A549 (cell line): Measurements from ENCODE around the gene RHAG. TPM values are rescaled to one million over a fixed set of nuclear protein-coding genes. Genes with fewer than 3 reads are reported as not detected.

ENCODE experiments used
- ATAC-seq, 2 experiments: fragments of 200-7000 bp in 1 of 2; fragments of >200 bp in 1 of 2; cut with Nextera tagmentation in 1 of 2; cut with Tn5 transposase in 1 of 2; 3 replicates each; pipeline versions ENCODE4 v1.8.0 to v1.9.1; 2018 to 2020; ENCODE audit warnings: mild to moderate bottlenecking in 1 of 2, moderate library complexity in 1 of 2
- CTCF ChIA-PET: fragments of 300-600 bp; sonication (Branson Sonifier 250); formaldehyde crosslinking; extraction: SDS; loops from one replicate; lab custom pipeline; 2021; ENCODE audit warnings: antibody characterized with exemption, inconsistent platforms; lab: Yijun Ruan, JAX
- POLR2A ChIA-PET: fragments of 350-600 bp; formaldehyde crosslinking; extraction: SDS; loops from one replicate; lab custom pipeline; 2021; ENCODE audit warnings: antibody characterized with exemption, inconsistent platforms; lab: Yijun Ruan, JAX
- DNase-seq, 2 experiments: peaks; one replicate each; pipeline versions ENCODE4 v3.0.0 to v3.0.0-alpha.2; 2011 to 2016; ENCODE audit warnings: low read depth in 1 of 2, low spot score in 1 of 2
- FAIRE-seq: peaks from 2 replicates; lab custom pipeline; 2011; peaks lifted over from hg19 to GRCh38; lab: Jason Lieb, UNC
- H3K27ac ChIP-seq, 2 experiments: fragments of >200 bp; sonication (Bioruptor Twin); formaldehyde crosslinking; 3 replicates each; pipeline ENCODE4 v1.5.1; 2016 to 2017
- H3K4me1 ChIP-seq: fragments of >200 bp; sonication (Bioruptor Twin); formaldehyde crosslinking; 3 replicates; pipeline ENCODE4 v1.6.1; 2016
- H3K4me2 ChIP-seq: fragments of >200 bp; sonication (Bioruptor Twin); formaldehyde crosslinking; 3 replicates; pipeline ENCODE4 v1.6.1; 2016
- H3K4me3 ChIP-seq: fragments of >200 bp; sonication (Bioruptor Twin); formaldehyde crosslinking; 3 replicates; pipeline ENCODE4 v1.5.1; 2016
- H3K9me3 ChIP-seq: fragments of >200 bp; sonication (Bioruptor Twin); formaldehyde crosslinking; 3 replicates; pipeline ENCODE4 v1.6.1; 2016
- BHLHE40 ChIP-seq: IDR thresholded peaks from 2 replicates; pipeline ENCODE4 v1.6.1; 2012; ENCODE audit warnings: low read depth, low read length, inconsistent platforms
- EHMT2 ChIP-seq: fragments of 200-600 bp; sonication (generic); IDR thresholded peaks from 2 replicates; pipeline ENCODE4 v1.6.1; 2016; ENCODE audit warnings: antibody characterized with exemption, low read depth, mild to moderate bottlenecking, moderate library complexity
- ESRRA ChIP-seq: fragments of 150-350 bp; IDR thresholded peaks from 2 replicates; pipeline ENCODE4 v1.6.1; 2014; ENCODE audit warnings: mild to moderate bottlenecking, low read length, borderline replicate concordance
- FOSB ChIP-seq: fragments of 250-450 bp; sonication (Bioruptor Pico); IDR thresholded peaks from 2 replicates; pipeline ENCODE4 v1.5.0; 2020; ENCODE audit warnings: mild to moderate bottlenecking, moderate library complexity
- FOXS1 ChIP-seq: fragments of 250-450 bp; sonication (Bioruptor Pico); IDR thresholded peaks from 2 replicates; pipeline ENCODE4 v1.5.0; 2020; ENCODE audit warnings: mild to moderate bottlenecking, moderate library complexity
- HOXA7 ChIP-seq: fragments of 250-450 bp; sonication (Bioruptor Pico); IDR thresholded peaks from 2 replicates; pipeline ENCODE4 v1.5.0; 2020; ENCODE audit warnings: mild to moderate bottlenecking, moderate library complexity
- HOXB5 ChIP-seq: fragments of 250-450 bp; sonication (Bioruptor Pico); IDR thresholded peaks from 2 replicates; pipeline ENCODE4 v1.5.0; 2020; ENCODE audit warnings: mild to moderate bottlenecking, moderate library complexity
- JUN ChIP-seq, 2 experiments: fragments of >200 bp; sonication (Bioruptor Twin); formaldehyde crosslinking; IDR thresholded peaks; 2 replicates in 1 of 2; 3 replicates in 1 of 2; pipeline ENCODE4 v1.6.1; 2016 to 2017
- JUNB ChIP-seq: fragments of >200 bp; sonication (Bioruptor Twin); formaldehyde crosslinking; IDR thresholded peaks from 2 replicates; pipeline ENCODE4 v1.6.1; 2016
- KDM1A ChIP-seq: fragments of 200-600 bp; sonication (generic); IDR thresholded peaks from 2 replicates; pipeline ENCODE4 v1.6.1; 2016; ENCODE audit warnings: low read depth, mild to moderate bottlenecking
- KDM5A ChIP-seq: fragments of 200-600 bp; sonication (generic); IDR thresholded peaks from 2 replicates; pipeline ENCODE4 v1.6.1; 2016; ENCODE audit warnings: antibody characterized with exemption, mild to moderate bottlenecking
- MAFK ChIP-seq: fragments of 450-650 bp; IDR thresholded peaks from 2 replicates; pipeline ENCODE4 v1.6.1; 2014; ENCODE audit not compliant: partially characterized antibody
- MAZ ChIP-seq: fragments of 150-350 bp; IDR thresholded peaks from 2 replicates; pipeline ENCODE4 v1.6.1; 2014; ENCODE audit warnings: antibody characterized with exemption, low read depth, low read length, borderline replicate concordance
- MYC ChIP-seq: IDR thresholded peaks from 2 replicates; pipeline ENCODE4 v1.6.1; 2012; ENCODE audit warnings: mild to moderate bottlenecking, inconsistent platforms, low read length, improper control_type of control experiment, borderline replicate concordance
- NPAS2 ChIP-seq: fragments of 250-450 bp; sonication (Bioruptor Pico); IDR thresholded peaks from 2 replicates; pipeline ENCODE4 v1.8.0; 2022; ENCODE audit warnings: mild to moderate bottlenecking, moderate library complexity, borderline replicate concordance
- POLR2A ChIP-seq: IDR thresholded peaks from 2 replicates; pipeline ENCODE4 v1.6.1; 2012; ENCODE audit warnings: mild to moderate bottlenecking, low read length
- POLR2AphosphoS2 ChIP-seq: conservative IDR thresholded peaks from 2 replicates; pipeline ENCODE4 v1.6.1; 2012; ENCODE audit warnings: low read length, improper control_type of control experiment, inconsistent platforms
- RAD21 ChIP-seq, 2 experiments: fragments of >200 bp in 1 of 2; sonication (Bioruptor Twin) in 1 of 2; formaldehyde crosslinking in 1 of 2; IDR thresholded peaks in 1 of 2; conservative IDR thresholded peaks in 1 of 2; 2 replicates in 1 of 2; 3 replicates in 1 of 2; pipeline ENCODE4 v1.6.1; 2012 to 2018; ENCODE audit warnings: inconsistent platforms in 1 of 2
- RCOR1 ChIP-seq: fragments of 150-350 bp; IDR thresholded peaks from 2 replicates; pipeline ENCODE4 v1.6.1; 2014; ENCODE audit warnings: antibody characterized with exemption, low read length, low read depth
- RNF2 ChIP-seq: fragments of 200-600 bp; sonication (generic); IDR thresholded peaks from 2 replicates; pipeline ENCODE4 v1.6.1; 2016; ENCODE audit warnings: low read depth, mild to moderate bottlenecking, antibody characterized with exemption, moderate library complexity, borderline replicate concordance
- ZFP36 ChIP-seq: fragments of 450-650 bp; IDR thresholded peaks from 2 replicates; pipeline ENCODE4 v1.6.1; 2014; ENCODE audit warnings: borderline replicate concordance; ENCODE audit not compliant: partially characterized antibody
- ZNF302 ChIP-seq: fragments of 250-450 bp; sonication (Bioruptor Pico); IDR thresholded peaks from 2 replicates; pipeline ENCODE4 v1.9.0; 2021; ENCODE audit warnings: inconsistent platforms, mild to moderate bottlenecking, moderate library complexity
- WGBS: methylation state at CpG from one replicate; pipeline ENCODE4 v1.1.6; 2017; ENCODE audit errors: missing lambda C conversion rate; 5-methylcytosine and 5-hydroxymethylcytosine counted together
- polyA plus RNA-seq, 4 experiments: library from polyadenylated mRNA; depleted of rRNA in 3 of 4; stranded (reverse); fragments of >200 nt; fragmentation: RNase III in 1 of 4; extraction: RNeasy Plus Mini Kit Qiagen cat#74134 plus additional on column Dnase treatment in 1 of 4; gene quantifications; 2 replicates in 3 of 4; 3 replicates in 1 of 4; pipeline ENCODE4 v1.2.3, GENCODE V29; 2011 to 2017
- TF ChIP-seq, protein P1 (sequence below): fragments of 250-450 bp; sonication (Bioruptor Pico); IDR thresholded peaks from 2 replicates; pipeline ENCODE4 v1.5.0; 2020; ENCODE audit warnings: low read depth, mild to moderate bottlenecking, moderate library complexity
- TF ChIP-seq, protein P2 (sequence below): fragments of >200 bp; sonication (Bioruptor Twin); formaldehyde crosslinking; IDR thresholded peaks from 2 replicates; pipeline ENCODE4 v1.6.1; 2016
- TF ChIP-seq, protein P3 (sequence below): fragments of >200 bp; sonication (Bioruptor Twin); formaldehyde crosslinking; IDR thresholded peaks from 3 replicates; pipeline ENCODE4 v1.6.1; 2016
- TF ChIP-seq, protein P4 (sequence below): fragments of 450-650 bp; IDR thresholded peaks from 2 replicates; pipeline ENCODE4 v1.6.1; 2014; ENCODE audit warnings: antibody characterized with exemption
- TF ChIP-seq, protein P5 (sequence below): fragments of 150-350 bp; IDR thresholded peaks from 2 replicates; pipeline ENCODE4 v1.6.1; 2014; ENCODE audit warnings: low read depth, mild to moderate bottlenecking, low read length

Gene RHAG
- polyA plus RNA-seq, 2 of the 4 experiments (the other 2 are of a cell fraction) = 0.05 TPM; not detected in 1

DNA sequence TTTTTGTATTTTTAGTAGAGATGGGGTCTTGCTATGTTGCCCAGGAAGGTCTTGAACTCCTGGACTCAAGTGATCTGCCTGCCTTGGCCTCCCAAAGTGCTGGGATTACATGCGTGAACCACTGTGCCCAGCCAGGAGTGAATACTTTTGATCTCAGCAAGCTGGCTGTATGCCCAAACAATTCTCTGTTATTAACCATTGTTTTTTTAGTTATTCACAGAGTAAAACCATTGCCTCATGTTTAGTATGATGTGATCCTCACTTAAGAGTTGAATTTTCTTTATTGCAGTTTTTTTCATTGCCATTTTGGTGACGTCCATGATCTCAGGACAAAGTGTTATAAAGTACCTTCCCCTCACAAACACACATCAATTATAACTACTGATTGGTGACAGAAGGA is 71.4 kb downstream of the RHAG start (continued):
- TF ChIP-seq, protein P1, sequence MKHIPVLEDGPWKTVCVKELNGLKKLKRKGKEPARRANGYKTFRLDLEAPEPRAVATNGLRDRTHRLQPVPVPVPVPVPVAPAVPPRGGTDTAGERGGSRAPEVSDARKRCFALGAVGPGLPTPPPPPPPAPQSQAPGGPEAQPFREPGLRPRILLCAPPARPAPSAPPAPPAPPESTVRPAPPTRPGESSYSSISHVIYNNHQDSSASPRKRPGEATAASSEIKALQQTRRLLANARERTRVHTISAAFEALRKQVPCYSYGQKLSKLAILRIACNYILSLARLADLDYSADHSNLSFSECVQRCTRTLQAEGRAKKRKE (CRISPR knock-in tag) = no peak
- TF ChIP-seq, protein P2, sequence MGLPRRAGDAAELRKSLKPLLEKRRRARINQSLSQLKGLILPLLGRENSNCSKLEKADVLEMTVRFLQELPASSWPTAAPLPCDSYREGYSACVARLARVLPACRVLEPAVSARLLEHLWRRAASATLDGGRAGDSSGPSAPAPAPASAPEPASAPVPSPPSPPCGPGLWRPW = no peak
- no peak for TF ChIP-seq ESRRA
- TF ChIP-seq, protein P3, sequence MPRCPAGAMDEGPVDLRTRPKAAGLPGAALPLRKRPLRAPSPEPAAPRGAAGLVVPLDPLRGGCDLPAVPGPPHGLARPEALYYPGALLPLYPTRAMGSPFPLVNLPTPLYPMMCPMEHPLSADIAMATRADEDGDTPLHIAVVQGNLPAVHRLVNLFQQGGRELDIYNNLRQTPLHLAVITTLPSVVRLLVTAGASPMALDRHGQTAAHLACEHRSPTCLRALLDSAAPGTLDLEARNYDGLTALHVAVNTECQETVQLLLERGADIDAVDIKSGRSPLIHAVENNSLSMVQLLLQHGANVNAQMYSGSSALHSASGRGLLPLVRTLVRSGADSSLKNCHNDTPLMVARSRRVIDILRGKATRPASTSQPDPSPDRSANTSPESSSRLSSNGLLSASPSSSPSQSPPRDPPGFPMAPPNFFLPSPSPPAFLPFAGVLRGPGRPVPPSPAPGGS = no peak
- TF ChIP-seq KDM5A = no peak

DNA sequence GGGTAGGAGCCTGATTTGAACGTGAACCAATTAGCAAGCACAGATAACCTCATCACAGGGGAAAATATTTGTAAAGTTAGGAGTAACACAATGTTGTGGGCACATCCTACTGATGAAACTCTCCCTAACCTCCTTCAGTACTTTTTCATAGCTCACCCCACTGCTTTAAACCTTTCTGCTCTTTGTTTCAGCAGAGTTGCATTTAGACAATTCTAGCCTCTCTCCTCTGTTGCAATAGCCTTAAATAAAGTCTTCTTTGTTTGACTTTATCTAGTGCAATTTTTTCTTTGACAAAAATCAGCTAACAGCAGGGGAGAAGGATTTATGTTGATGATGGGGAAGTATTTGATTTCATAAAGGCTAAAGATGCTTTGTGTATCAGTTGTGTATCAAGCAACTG is 72.1 kb downstream of the RHAG start:
- no peak overlapping the region for H3K4me2 ChIP-seq
- DNase-seq (no peak), ATAC-seq (no peak), FAIRE-seq (no peak)
- peaks cover 26% of the 10 kb centered on the region for H3K4me1 ChIP-seq
- no peaks in the 10 kb centered on the region for H3K9me3 ChIP-seq
- no peak overlapping the region for H3K4me3 ChIP-seq
- ChIA-PET POLR2A (no interaction called here), CTCF (interaction anchor here (0.6 to 3.4 kb wide), 4 partner anchors 16 to 84 kb away, joined by 3 to 17 read pairs (median 7); no protein-coding TSS in a partner anchor)
- H3K27ac ChIP-seq = peak overlapping the region in 1 of 2 experiments; percentile 78; a peak in 4 of 6 replicates
- 100% methylated on average over 1 of the region's 1 CpG for WGBS
- TF ChIP-seq MYC (no peak), POLR2A (no peak), MAZ (no peak), FOXS1 (CRISPR knock-in tag) (no peak), MAFK (no peak), BHLHE40 (no peak), POLR2AphosphoS2 (no peak), ZFP36 (no peak), EHMT2 (no peak)
- TF ChIP-seq, protein P4, sequence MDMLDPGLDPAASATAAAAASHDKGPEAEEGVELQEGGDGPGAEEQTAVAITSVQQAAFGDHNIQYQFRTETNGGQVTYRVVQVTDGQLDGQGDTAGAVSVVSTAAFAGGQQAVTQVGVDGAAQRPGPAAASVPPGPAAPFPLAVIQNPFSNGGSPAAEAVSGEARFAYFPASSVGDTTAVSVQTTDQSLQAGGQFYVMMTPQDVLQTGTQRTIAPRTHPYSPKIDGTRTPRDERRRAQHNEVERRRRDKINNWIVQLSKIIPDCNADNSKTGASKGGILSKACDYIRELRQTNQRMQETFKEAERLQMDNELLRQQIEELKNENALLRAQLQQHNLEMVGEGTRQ = no peak

DNA sequence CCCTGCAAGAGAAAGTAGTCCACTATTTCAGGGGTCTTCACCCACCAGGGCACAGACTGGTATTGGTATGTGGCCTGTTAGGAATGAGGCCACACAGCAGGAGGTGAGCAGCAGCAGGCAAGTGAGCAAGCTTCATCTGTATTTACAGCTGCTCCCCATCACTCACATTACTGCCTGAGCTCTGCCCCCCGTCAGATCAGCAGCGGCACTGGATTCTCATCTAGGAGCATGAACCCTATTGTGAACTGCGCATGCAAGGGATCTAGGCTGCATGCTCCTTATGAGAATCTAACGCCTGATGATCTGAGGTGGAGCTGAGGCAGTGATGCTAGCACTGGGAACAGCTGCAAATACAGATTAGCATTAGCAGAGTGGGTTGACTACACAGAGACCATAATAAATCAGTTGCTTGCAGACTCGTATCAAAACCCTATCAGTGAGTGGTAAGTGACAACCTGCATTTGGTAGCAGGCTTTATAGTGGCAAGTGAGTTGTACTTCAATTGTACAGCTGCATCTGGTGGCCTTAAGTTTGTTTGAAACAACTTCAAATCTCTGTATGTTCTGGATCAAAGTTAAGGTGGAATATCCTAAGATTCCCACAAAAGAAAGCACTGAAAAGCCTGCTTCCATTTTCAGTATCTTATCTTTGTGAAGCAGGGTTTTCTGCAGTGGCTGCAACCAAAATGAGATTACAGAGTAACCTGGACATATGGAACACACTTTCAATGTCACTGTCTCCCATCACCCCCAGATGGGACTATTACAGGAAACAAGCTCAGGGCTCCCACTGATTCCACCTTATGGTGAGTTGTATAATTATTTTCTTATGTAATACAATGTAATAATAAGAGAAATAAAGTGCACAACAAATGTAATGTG is 73.4 kb downstream of the RHAG start:
- Histone ChIP-seq H3K27ac (peak overlapping the region; percentile 23 to 47; a peak in 2 of 6 replicates), H3K4me2 (no peak overlapping the region), H3K9me3 (no peaks in the 10 kb centered on the region), H3K4me3 (no peak overlapping the region), H3K4me1 (peaks cover 25% of the 10 kb centered on the region)
- FAIRE-seq (no peak), DNase-seq (no peak), ATAC-seq (peak in 1 of 2 experiments; percentile 25; a peak in 2 of 6 replicates)
- ChIA-PET POLR2A (interaction anchor here (1.6 kb wide), 1 partner anchor 10 kb away, joined by 6 read pairs; no protein-coding TSS in a partner anchor), CTCF (interaction anchor here (3.4 kb wide), 1 partner anchor 31 kb away, joined by 17 read pairs; no protein-coding TSS in a partner anchor)
- 93% methylated on average over 3 of the region's 5 CpGs for WGBS
- TF ChIP-seq JUN (IDR thresholded peaks at IDR 0.05) (no peak), HOXA7 (CRISPR knock-in tag) (no peak), FOXS1 (CRISPR knock-in tag) (no peak), BHLHE40 (no peak)

DNA sequence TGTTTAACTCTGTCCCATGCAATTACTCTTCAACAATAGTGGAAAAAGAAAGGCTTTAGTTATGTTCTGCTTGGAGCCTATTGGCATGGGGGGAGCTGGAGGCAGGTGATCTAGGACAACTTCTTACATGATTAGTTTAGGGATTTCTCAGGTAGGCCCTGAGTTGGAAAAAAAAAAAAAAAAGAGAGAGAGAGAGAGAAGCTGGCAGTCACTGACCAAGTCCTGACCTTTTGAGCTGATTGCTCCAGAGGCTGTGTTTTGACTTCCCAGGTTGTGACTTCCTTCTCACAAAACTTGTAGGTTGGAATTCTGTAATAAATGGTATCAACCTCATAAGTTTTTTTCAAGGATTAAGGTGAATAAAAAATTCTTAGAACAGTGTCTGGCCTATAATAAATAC is 78.4 kb downstream of the RHAG start:
- POLR2A ChIA-PET = no interaction called here
- Histone ChIP-seq H3K4me3 (no peak overlapping the region), H3K9me3 (no peaks in the 10 kb centered on the region), H3K4me1 (peaks cover 51% of the 10 kb centered on the region), H3K4me2 (peak overlapping the region; percentile 85; the same call in 2 of the 3 replicates), H3K27ac (peak overlapping the region; percentile 12 to 86; a peak in 4 of 6 replicates)
- CTCF ChIA-PET = interaction anchor here (3.0 kb wide), 1 partner anchor 26 kb away, joined by 14 read pairs; no protein-coding TSS in a partner anchor
- ATAC-seq (no peak), DNase-seq (no peak), FAIRE-seq (no peak)
- TF ChIP-seq FOSB (CRISPR knock-in tag) = no peak
- TF ChIP-seq JUNB = no peak
- TF ChIP-seq ZFP36 = no peak
- TF ChIP-seq HOXB5 (CRISPR knock-in tag) = no peak
- TF ChIP-seq MYC = no peak
- no peak for TF ChIP-seq KDM1A
- TF ChIP-seq RAD21 (conservative IDR thresholded peaks at IDR 0.05 in 1 of 2, IDR thresholded peaks at IDR 0.05 in 1 of 2) = no peak
- TF ChIP-seq RNF2 = no peak
- TF ChIP-seq RCOR1 = no peak
- no peak for TF ChIP-seq POLR2AphosphoS2
- no peak for TF ChIP-seq JUN (IDR thresholded peaks at IDR 0.05)
- TF ChIP-seq, protein P5, sequence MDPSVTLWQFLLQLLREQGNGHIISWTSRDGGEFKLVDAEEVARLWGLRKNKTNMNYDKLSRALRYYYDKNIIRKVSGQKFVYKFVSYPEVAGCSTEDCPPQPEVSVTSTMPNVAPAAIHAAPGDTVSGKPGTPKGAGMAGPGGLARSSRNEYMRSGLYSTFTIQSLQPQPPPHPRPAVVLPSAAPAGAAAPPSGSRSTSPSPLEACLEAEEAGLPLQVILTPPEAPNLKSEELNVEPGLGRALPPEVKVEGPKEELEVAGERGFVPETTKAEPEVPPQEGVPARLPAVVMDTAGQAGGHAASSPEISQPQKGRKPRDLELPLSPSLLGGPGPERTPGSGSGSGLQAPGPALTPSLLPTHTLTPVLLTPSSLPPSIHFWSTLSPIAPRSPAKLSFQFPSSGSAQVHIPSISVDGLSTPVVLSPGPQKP = no peak
- TF ChIP-seq NPAS2 (CRISPR knock-in tag) = no peak
- no peak for TF ChIP-seq ZNF302 (CRISPR knock-in tag)
